Kidney (tissue), 14 donors: ENCODE measurements around the gene ZNF69. TPM values are rescaled to one million over a fixed set of nuclear protein-coding genes. Genes with fewer than 3 reads are reported as not detected.
"Not testable (repeated sequence)": the region's sequence is repeated elsewhere in the genome, so short reads cannot be mapped to it uniquely, and the experiment has no call there.

ENCODE experiments used
- DNase-seq, 5 donors: peaks; one replicate each; pipeline ENCODE4 v3.0.0-alpha.2; 2013 to 2020
- FAIRE-seq: peaks from 2 replicates; lab custom pipeline; 2012; peaks lifted over from hg19 to GRCh38; lab: Jason Lieb, UNC
- H3K27ac ChIP-seq, 2 donors: one replicate each; pipeline ENCODE4 v1.7.0; 2013; ENCODE audit warnings: low read depth in 2 of 2, low read length in 2 of 2, inconsistent platforms in 1 of 2
- H3K27me3 ChIP-seq: one replicate; pipeline ENCODE4 v1.7.1; 2013; ENCODE audit warnings: low read length, inconsistent platforms; ENCODE audit not compliant: control insufficient read depth, insufficient read depth
- H3K36me3 ChIP-seq, 3 donors: one replicate each; pipeline versions ENCODE4 v1.7.0 to v1.7.1; 2013; ENCODE audit warnings: low read length in 3 of 3, control low read depth in 1 of 3, inconsistent platforms in 1 of 3; ENCODE audit not compliant: insufficient read depth in 3 of 3, control insufficient read depth in 2 of 3
- H3K4me1 ChIP-seq, 3 donors: one replicate each; pipeline versions ENCODE4 v1.7.0 to v1.7.1; 2013; ENCODE audit warnings: low read length in 3 of 3, inconsistent platforms in 1 of 3, low read depth in 1 of 3; ENCODE audit not compliant: control insufficient read depth in 2 of 3, insufficient read depth in 2 of 3
- H3K4me3 ChIP-seq, 3 donors: one replicate each; pipeline versions ENCODE4 v1.7.0 to v1.8.1; 2013; ENCODE audit warnings: low read length in 3 of 3, control low read depth in 1 of 3, inconsistent platforms in 1 of 3
- H3K9ac ChIP-seq, 3 donors: one replicate each; pipeline versions ENCODE4 v1.7.0 to v1.7.1; 2013; ENCODE audit warnings: low read length in 3 of 3, control low read depth in 1 of 3, inconsistent platforms in 1 of 3
- H3K9me3 ChIP-seq, 3 donors: one replicate each; pipeline versions ENCODE4 v1.7.0 to v1.7.1; 2013; ENCODE audit warnings: low read length in 3 of 3, control low read depth in 1 of 3, inconsistent platforms in 1 of 3; ENCODE audit not compliant: control insufficient read depth in 2 of 3, insufficient read depth in 1 of 3
- intact Hi-C: fragments of 100-400 bp; cut with DNase I; formaldehyde crosslinking; loops from one replicate; pipeline ENCODE4 v1.11.1; 2022
- polyA plus RNA-seq: library from polyadenylated mRNA; stranded (reverse); fragments of 350-450 nt; fragmentation: Illumina TruSeq; extraction: RNeasy Lipid Tissue Mini Kit (QIAGEN cat#74804); gene quantifications from one replicate; pipeline ENCODE4 v1.2.3, GENCODE V29; 2014; ENCODE audit warnings: low read depth, low replicate concordance; ENCODE audit not compliant: insufficient read depth
- total RNA-seq: library from RNA; stranded (reverse); fragmentation: NEBNext Ultra II Directional; extraction: Animal tissue kit (Norgen Biotek cat#: 25700); gene quantifications from one replicate; pipeline ENCODE4 v1.2.1, GENCODE V29; 2021
- TF ChIP-seq, protein P1 (sequence below): IDR thresholded peaks from 3 replicates; pipeline ENCODE4 v1.5.1; 2012; ENCODE audit warnings: mild to moderate bottlenecking, moderate library complexity, borderline replicate concordance; ENCODE audit not compliant: insufficient read depth; ENCODE audit errors: extremely low read depth
- donor health status: control.
- donor health status: control.
- donor health status: control.
- donor health status: control.
- donor health status: control.
- donor health status: DM: yes; HTN: yes; CAD: no.
- donor health status: Normal renal cell carcinoma (clear cell type).

Gene ZNF69
- total and polyA plus RNA-seq, 2 donors from 2014 or later = 7.8 to 16.4 TPM

GRCh38 chr19:11887234-11887610 is 360 bp upstream of the ZNF69 start:
- DNase-seq = no peak
- intact Hi-C loops = no loop called here
- no peaks in the 10 kb centered on the region for H3K9me3 ChIP-seq
- peak overlapping the region in 1 of 2 donors; percentile 95 for H3K27ac ChIP-seq
- TF ChIP-seq, protein P1, sequence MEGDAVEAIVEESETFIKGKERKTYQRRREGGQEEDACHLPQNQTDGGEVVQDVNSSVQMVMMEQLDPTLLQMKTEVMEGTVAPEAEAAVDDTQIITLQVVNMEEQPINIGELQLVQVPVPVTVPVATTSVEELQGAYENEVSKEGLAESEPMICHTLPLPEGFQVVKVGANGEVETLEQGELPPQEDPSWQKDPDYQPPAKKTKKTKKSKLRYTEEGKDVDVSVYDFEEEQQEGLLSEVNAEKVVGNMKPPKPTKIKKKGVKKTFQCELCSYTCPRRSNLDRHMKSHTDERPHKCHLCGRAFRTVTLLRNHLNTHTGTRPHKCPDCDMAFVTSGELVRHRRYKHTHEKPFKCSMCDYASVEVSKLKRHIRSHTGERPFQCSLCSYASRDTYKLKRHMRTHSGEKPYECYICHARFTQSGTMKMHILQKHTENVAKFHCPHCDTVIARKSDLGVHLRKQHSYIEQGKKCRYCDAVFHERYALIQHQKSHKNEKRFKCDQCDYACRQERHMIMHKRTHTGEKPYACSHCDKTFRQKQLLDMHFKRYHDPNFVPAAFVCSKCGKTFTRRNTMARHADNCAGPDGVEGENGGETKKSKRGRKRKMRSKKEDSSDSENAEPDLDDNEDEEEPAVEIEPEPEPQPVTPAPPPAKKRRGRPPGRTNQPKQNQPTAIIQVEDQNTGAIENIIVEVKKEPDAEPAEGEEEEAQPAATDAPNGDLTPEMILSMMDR = no peak
- peaks cover 0 to 7% (median 0%) of the 10 kb centered on the region in 3 donors for H3K4me1 ChIP-seq
- peak overlapping the region in 2 of 3 donors; percentile 62 for H3K9ac ChIP-seq
- peak overlapping the region; percentile 56 to 82 (median 79) for H3K4me3 ChIP-seq
- no peaks in the 10 kb centered on the region for H3K36me3 ChIP-seq
- H3K27me3 ChIP-seq = no peaks in the 10 kb centered on the region
- no peak for FAIRE-seq

DNA sequence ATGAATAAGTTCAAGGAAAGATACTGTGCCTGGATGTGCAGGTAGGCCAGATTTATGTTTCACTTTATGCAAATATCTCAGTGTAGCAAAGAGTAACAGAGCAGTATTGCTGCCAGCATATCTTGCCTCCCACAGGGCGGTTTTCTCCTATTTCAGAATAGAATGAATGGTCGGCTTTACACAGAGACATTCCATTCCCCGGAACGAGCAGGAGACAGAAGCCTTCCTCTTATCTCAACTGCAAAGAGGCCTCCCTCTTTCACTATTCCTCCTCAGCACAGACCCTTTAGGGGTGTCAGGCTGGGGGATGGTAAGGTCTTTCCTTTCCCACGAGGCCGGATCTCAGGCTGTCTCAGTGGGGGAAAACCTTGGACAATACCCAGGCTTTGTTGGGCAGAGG is 2.3 kb downstream of the ZNF69 start:
- H3K9ac ChIP-seq, intact Hi-C loops, FAIRE-seq, H3K4me1 ChIP-seq, H3K27me3 ChIP-seq, H3K27ac ChIP-seq, H3K36me3 ChIP-seq, H3K9me3 ChIP-seq: not testable (repeated sequence)
- H3K4me3 ChIP-seq = peak overlapping the region in 1 of 3 donors; percentile 82
- DNase-seq = peak in 1 of 5 donors; percentile 2

GRCh38 chr19:11890634-11891033 is 3.1 kb downstream of the ZNF69 start:
- intact Hi-C loops = no loop called here
- Histone ChIP-seq H3K27ac (no peak overlapping the region), H3K4me1 (peaks cover 0 to 7% (median 0%) of the 10 kb centered on the region in 3 donors), H3K36me3 (peaks cover 3 to 6% (median 5%) of the 10 kb centered on the region in 3 donors), H3K27me3 (no peaks in the 10 kb centered on the region), H3K9ac (no peak overlapping the region), H3K4me3 (no peak overlapping the region), H3K9me3 (peaks cover 0 to 2% (median 0%) of the 10 kb centered on the region in 3 donors)
- TF ChIP-seq, protein P1 = no peak
- no peak for FAIRE-seq
- no peak for DNase-seq

- H3K9me3 ChIP-seq = peaks cover 0 to 7% (median 2%) of the 10 kb centered on the region in 3 donors
- TF ChIP-seq, protein P1 = no peak
- no peaks in the 10 kb centered on the region for H3K4me1 ChIP-seq
- intact Hi-C loops = no loop called here
- DNase-seq (no peak), FAIRE-seq (no peak)
- H3K9ac ChIP-seq = no peak overlapping the region
- no peaks in the 10 kb centered on the region for H3K27me3 ChIP-seq
- no peak overlapping the region for H3K4me3 ChIP-seq
- H3K27ac ChIP-seq = no peak overlapping the region
- H3K36me3 ChIP-seq = peaks cover 3 to 6% (median 5%) of the 10 kb centered on the region in 3 donors
Observed at GRCh38 chr19:11894851-11895250, 7.3 kb downstream of the ZNF69 start.
